Ovary (tissue), 9 donors: Measurements from ENCODE around the gene PDS5A. TPM values are rescaled to one million over a fixed set of nuclear protein-coding genes. Genes with fewer than 3 reads are reported as not detected.
"Not testable (repeated sequence)": the region's sequence is repeated elsewhere in the genome, so short reads cannot be mapped to it uniquely, and the experiment has no call there.

Experiments
- DNase-seq, 5 donors: peaks; one replicate each; pipeline ENCODE4 v3.0.0-alpha.2; 2019 to 2020
- H3K27ac ChIP-seq, 2 donors: fragments of 200-600 bp; one replicate each; pipeline versions ENCODE4 v1.5.1 to v1.8.0; 2019 to 2022
- H3K27me3 ChIP-seq: fragments of 200-600 bp; one replicate; pipeline ENCODE4 v1.8.0; 2022
- H3K36me3 ChIP-seq: fragments of 200-600 bp; sonication (generic); one replicate; pipeline ENCODE4 v1.5.1; 2019
- H3K4me1 ChIP-seq: one replicate; pipeline ENCODE4 v1.8.1; 2013; ENCODE audit warnings: mild to moderate bottlenecking, moderate library complexity; ENCODE audit not compliant: insufficient read depth
- H3K4me3 ChIP-seq: fragments of 200-600 bp; sonication (generic); one replicate; pipeline ENCODE4 v1.5.1; 2017
- H3K9me3 ChIP-seq, 2 donors: fragments of 200-600 bp in 1 of 2; sonication (generic) in 1 of 2; one replicate each; pipeline versions ENCODE4 v1.5.1 to v1.8.1; 2013 to 2019; ENCODE audit warnings: mild to moderate bottlenecking in 1 of 2, moderate library complexity in 1 of 2
- EP300 ChIP-seq: sonication (generic); formaldehyde crosslinking; IDR thresholded peaks from one replicate; pipeline ENCODE4 v1.6.1; 2017; ENCODE audit warnings: antibody characterized with exemption
- POLR2A ChIP-seq: fragments of 450-650 bp; IDR thresholded peaks from one replicate; pipeline ENCODE4 v1.6.1; 2017; ENCODE audit warnings: antibody characterized with exemption, mild to moderate bottlenecking, moderate library complexity
- WGBS, 3 donors: extraction: QIAGEN DNeasy Blood & Tissue Kit in 1 of 3; methylation state at CpG; one replicate each; pipeline versions ENCODE4 v1.1.5 to v1.1.7; 2013 to 2017; 5-methylcytosine and 5-hydroxymethylcytosine counted together
- intact Hi-C, 4 donors: fragments of 100-400 bp; cut with DNase I; formaldehyde crosslinking; loops; one replicate each; pipeline versions ENCODE4 v1.11.0 to v1.15.1; 2022 to 2023
- polyA plus RNA-seq, 2 donors: library from polyadenylated mRNA; stranded (reverse); fragments of 200-250 nt in 1 of 2; fragments of 350-450 nt in 1 of 2; fragmentation: Illumina TruSeq in 1 of 2; extraction: RNeasy Lipid Tissue Mini Kit (QIAGEN cat#74804) in 1 of 2; gene quantifications; one replicate each; pipeline ENCODE4 v1.2.3, GENCODE V29; 2013 to 2014
- small RNA-seq: library from RNA; depleted of rRNA; stranded (forward); fragments of <200 nt; gene quantifications from one replicate; pipeline ENCODE3, GENCODE V24; 2016
- total RNA-seq, 7 donors: library from RNA; depleted of rRNA in 2 of 7; stranded (reverse); fragments of >200 nt in 2 of 7; fragmentation: NEBNext Ultra II Directional in 3 of 7; extraction: Animal tissue kit (Norgen Biotek cat#: 25700) in 3 of 7; gene quantifications; one replicate each; pipeline versions ENCODE4 v1.1.0 to v1.2.4, GENCODE V29; 2016 to 2023
- TF ChIP-seq, protein P1 (sequence below), 3 donors: fragments of 450-650 bp in 2 of 3; fragments of 200-600 bp in 1 of 3; IDR thresholded peaks; one replicate each; pipeline versions ENCODE4 v1.5.1 to v1.8.0; 2016 to 2022; ENCODE audit warnings: antibody characterized with exemption in 3 of 3, mild to moderate bottlenecking in 1 of 3
- donor health status: DM: no; HTN: no; CAD: no; lungs with moderate emphysema.
- donor health status: DM: no; HTN: no; CAD: no.
- donor health status: Bipolar disorder and iron deficiency.
- donor health status: DM: yes; HTN: yes; CAD: no.
- donor health status: DM: no; HTN: no; CAD: no.
- donor health status: DM: yes; HTN: yes; CAD: no.

Gene PDS5A
- total and polyA plus RNA-seq, 9 donors, result 20.9 to 68.8 (median 60.4) TPM

DNA sequence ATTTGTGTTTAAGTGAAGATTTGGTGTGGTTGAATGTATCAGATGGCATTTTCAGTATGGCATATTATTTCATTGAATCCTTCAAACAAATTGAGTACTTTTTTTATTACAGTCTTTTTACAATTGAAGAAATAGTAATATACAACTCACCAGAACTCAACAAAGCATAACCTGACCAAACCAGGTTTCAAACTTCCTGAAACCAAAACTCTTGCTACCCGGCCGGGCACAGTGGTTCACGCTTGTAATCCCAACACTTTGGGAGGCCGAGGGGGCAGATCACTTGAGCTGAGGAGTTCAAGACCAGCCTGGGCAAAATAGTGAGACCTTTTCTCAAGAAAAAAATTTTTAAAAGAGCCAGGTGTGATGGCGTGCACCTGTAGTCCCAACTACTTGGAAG, 185.6 kb downstream of the PDS5A start:
- Histone ChIP-seq H3K9me3 (no peaks in the 10 kb centered on the region), H3K4me3 (no peak overlapping the region), H3K4me1 (no peaks in the 10 kb centered on the region), H3K27me3 (no peaks in the 10 kb centered on the region), H3K36me3 (no peaks in the 10 kb centered on the region), H3K27ac (no peak overlapping the region)
- intact Hi-C loops, result no loop called here
- no peak for DNase-seq
- 89 to 95% (median 91%) methylated on average over 5 of the region's 5 CpGs for WGBS, 3 donors
- TF ChIP-seq POLR2A (no peak), EP300 (no peak)
- TF ChIP-seq, protein P1, sequence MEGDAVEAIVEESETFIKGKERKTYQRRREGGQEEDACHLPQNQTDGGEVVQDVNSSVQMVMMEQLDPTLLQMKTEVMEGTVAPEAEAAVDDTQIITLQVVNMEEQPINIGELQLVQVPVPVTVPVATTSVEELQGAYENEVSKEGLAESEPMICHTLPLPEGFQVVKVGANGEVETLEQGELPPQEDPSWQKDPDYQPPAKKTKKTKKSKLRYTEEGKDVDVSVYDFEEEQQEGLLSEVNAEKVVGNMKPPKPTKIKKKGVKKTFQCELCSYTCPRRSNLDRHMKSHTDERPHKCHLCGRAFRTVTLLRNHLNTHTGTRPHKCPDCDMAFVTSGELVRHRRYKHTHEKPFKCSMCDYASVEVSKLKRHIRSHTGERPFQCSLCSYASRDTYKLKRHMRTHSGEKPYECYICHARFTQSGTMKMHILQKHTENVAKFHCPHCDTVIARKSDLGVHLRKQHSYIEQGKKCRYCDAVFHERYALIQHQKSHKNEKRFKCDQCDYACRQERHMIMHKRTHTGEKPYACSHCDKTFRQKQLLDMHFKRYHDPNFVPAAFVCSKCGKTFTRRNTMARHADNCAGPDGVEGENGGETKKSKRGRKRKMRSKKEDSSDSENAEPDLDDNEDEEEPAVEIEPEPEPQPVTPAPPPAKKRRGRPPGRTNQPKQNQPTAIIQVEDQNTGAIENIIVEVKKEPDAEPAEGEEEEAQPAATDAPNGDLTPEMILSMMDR (IDR thresholded peaks at IDR 0.05), result no peak

DNA sequence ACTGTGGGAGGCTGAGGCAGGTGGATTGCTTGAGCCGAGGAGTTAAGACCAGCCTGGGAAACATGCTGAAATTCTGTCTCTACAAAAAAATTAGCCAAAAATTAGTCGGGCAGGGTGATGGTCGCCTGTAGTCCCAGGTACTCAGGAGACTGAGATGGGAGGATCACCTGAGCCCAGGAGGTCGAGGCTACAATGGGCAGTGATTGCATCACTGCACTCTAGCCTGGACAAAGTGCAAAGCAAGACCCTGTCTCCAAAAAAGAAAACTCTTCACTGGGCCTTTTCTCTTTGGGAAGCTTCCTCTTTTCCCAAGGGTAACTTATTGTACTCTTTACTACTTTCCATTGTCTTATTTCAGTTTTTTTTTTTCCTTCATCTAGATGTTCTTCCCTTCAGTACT, 190.9 kb downstream of the PDS5A start:
- WGBS, 3 donors, result 76 to 82% (median 77%) methylated on average over 4 of the region's 4 CpGs
- DNase-seq, result no peak
- Histone ChIP-seq H3K9me3 (no peaks in the 10 kb centered on the region), H3K4me3 (no peak overlapping the region), H3K27me3 (no peaks in the 10 kb centered on the region), H3K27ac (no peak overlapping the region), H3K4me1 (no peaks in the 10 kb centered on the region), H3K36me3 (no peaks in the 10 kb centered on the region)
- intact Hi-C loops, result no loop called here
- no peak for TF ChIP-seq EP300
- TF ChIP-seq, protein P1 (IDR thresholded peaks at IDR 0.05), result no peak
- TF ChIP-seq POLR2A, result no peak

DNA sequence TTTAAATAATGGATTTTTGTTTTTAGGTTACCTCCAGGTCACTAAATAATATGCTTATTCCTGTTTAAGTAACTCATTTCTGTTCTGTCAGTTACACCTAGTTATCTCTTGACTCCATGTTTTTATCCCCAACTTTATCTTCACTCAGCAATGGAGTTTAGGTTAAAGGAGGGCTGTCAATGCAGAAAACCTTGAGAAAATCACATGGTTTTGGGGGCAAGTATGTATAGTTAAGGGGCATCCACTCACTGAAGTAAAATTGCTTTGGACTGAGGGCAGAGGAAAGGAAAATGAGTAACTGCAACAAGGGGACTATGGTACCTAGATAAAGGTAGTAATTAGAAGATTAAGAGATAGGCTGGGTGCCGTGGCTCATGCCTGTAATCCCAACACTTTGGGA, 192.6 kb downstream of the PDS5A start:
- Histone ChIP-seq H3K4me3 (no peak overlapping the region), H3K27ac (no peak overlapping the region), H3K36me3 (no peaks in the 10 kb centered on the region), H3K4me1 (no peaks in the 10 kb centered on the region), H3K27me3 (no peaks in the 10 kb centered on the region), H3K9me3 (no peaks in the 10 kb centered on the region)
- no peak for DNase-seq
- 25 to 44% (median 42%) methylated on average over 1 of the region's 1 CpG for WGBS, 3 donors
- TF ChIP-seq, protein P1 (IDR thresholded peaks at IDR 0.05), result no peak
- TF ChIP-seq EP300, result no peak
- no peak for TF ChIP-seq POLR2A
- intact Hi-C loops, result no loop called here

DNA sequence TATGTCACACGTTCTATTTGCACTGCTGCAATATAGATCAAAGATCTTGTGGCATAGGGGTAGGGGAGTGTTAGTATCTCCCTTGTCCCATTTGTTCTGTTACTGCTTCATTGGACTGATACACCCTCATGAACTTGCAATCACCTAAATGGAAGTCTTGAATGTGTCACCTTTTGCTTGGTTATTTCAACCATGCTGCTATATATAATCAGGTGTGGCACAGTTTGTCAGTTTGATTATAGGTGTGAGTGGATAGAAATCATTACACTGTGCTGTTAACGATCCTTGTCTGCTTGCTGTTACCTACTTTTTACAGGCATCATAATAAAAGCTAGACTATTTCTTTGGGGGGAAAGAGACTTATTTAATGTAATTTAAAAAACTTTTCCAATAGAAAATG, 195.7 kb downstream of the PDS5A start:
- H3K27me3 ChIP-seq, intact Hi-C loops: not testable (repeated sequence)
- WGBS, 3 donors, result 87 to 94% (median 94%) methylated on average over 2 of the region's 2 CpGs

More for the DNA sequence above, 195.7 kb downstream of the PDS5A start:
- H3K27ac ChIP-seq, H3K4me3 ChIP-seq, DNase-seq, H3K4me1 ChIP-seq, H3K9me3 ChIP-seq, H3K36me3 ChIP-seq: not testable (repeated sequence)

Small RNA genes within 50 kb of the gene (small RNA-seq; reads per million reads assigned to genes)
- gene RNA5SP159, result not detected

Other genes starting within 250 kb of the PDS5A start
- 10 to 100 TPM in 6 of 7 donors, 1 to 10 TPM in 1; 9.7 to 21.3 (median 11.9) TPM for gene N4BP2, start 78.9 kb upstream of the PDS5A start, total RNA-seq
- gene N4BP2, start 78.9 kb upstream of the PDS5A start, polyA plus RNA-seq, result 1 to 10 TPM; 3.5 to 4.1 TPM
- gene RHOH, start 219.1 kb upstream of the PDS5A start, total RNA-seq, result 1 to 10 TPM in 4 of 7 donors, under 1 TPM in 3; 0.56 to 3.2 (median 1.0) TPM
- gene RHOH, start 219.1 kb upstream of the PDS5A start, polyA plus RNA-seq, result under 1 TPM; 0.31 to 0.98 TPM